ENCODE measurements around the gene SYAP1. TPM values are rescaled to one million over a fixed set of nuclear protein-coding genes. Genes with fewer than 3 reads are reported as not detected.

The SYAP1 gene
- total and polyA plus RNA-seq, 9 of the 15 experiments (the other 6 are each of a cell fraction or from before 2014, with no cell fraction given) = 5.7 to 35.3 (median 27.6) TPM

- no peak for TF ChIP-seq RCOR1 (IDR thresholded peaks at IDR 0.05; ENCODE audit: borderline replicate concordance in 1 of 2, low read depth in 2 of 2, low read length in 2 of 2)
- TF ChIP-seq OTX1 (CRISPR knock-in tag; IDR thresholded peaks at IDR 0.05) = no peak
- TF ChIP-seq ZNF174 (CRISPR knock-in tag; IDR thresholded peaks at IDR 0.05) = no peak
- no peak for TF ChIP-seq SRSF7 (optimal IDR thresholded peaks at IDR 0.05; ENCODE audit: low read depth, low read length)
- no peak for TF ChIP-seq CEBPG (CRISPR knock-in tag; IDR thresholded peaks at IDR 0.05)
- TF ChIP-seq CEBPG (tag; conservative IDR thresholded peaks at IDR 0.05 in 1 of 2, IDR thresholded peaks at IDR 0.05 in 1 of 2) = peak in 1 of 2 experiments; percentile 57; a peak in 2 of 4 replicates
- TF ChIP-seq ZNF197 (CRISPR knock-in tag; IDR thresholded peaks at IDR 0.05; ENCODE audit: low read depth) = no peak
- no peak for TF ChIP-seq CTCFL (IDR thresholded peaks at IDR 0.05; ENCODE audit: borderline replicate concordance, insufficient read depth, low read depth, low read length, poor library complexity, severe bottlenecking)
- no peak for TF ChIP-seq GTF2B (IDR thresholded peaks at IDR 0.05; ENCODE audit: extremely low read depth, insufficient read length)
- TF ChIP-seq CXXC5 (CRISPR knock-in tag; IDR thresholded peaks at IDR 0.05) = no peak
- TF ChIP-seq NKRF (IDR thresholded peaks at IDR 0.05; ENCODE audit: borderline replicate concordance) = no peak
- peak; percentile 61 for TF ChIP-seq ATF3 (IDR thresholded peaks at IDR 0.05)
- no peak for TF ChIP-seq ATF3 (CRISPR knock-in tag; conservative IDR thresholded peaks at IDR 0.05)
- TF ChIP-seq NONO (IDR thresholded peaks at IDR 0.05; ENCODE audit: low read depth in 2 of 2, low read length in 1 of 2) = no peak
- TF ChIP-seq ZNF280B (CRISPR knock-in tag; IDR thresholded peaks at IDR 0.05) = no peak
Measured at GRCh38 chrX:16671005-16671404, 48.4 kb upstream of the SYAP1 start (continued).

Measured in K562 (cell line).